Stimulated activated CD8-positive, alpha-beta memory T cell treated with anti-CD3 and anti-CD28 coated beads, Interleukin-4, amount 100 ng/mL, for 48 hours (primary cell): ENCODE measurements around the gene HRH2.
"Not testable (repeated sequence)": the region's sequence is repeated elsewhere in the genome, so short reads cannot be mapped to it uniquely, and the experiment has no call there.

Experiments used
- DNase-seq: peaks from one replicate; pipeline ENCODE4 v3.0.0-alpha.2; 2020

The HRH2 gene

GRCh38 chr5:175718401-175719108 lies 60.7 kb downstream of the HRH2 start:
- peak; percentile 86 for DNase-seq

DNA sequence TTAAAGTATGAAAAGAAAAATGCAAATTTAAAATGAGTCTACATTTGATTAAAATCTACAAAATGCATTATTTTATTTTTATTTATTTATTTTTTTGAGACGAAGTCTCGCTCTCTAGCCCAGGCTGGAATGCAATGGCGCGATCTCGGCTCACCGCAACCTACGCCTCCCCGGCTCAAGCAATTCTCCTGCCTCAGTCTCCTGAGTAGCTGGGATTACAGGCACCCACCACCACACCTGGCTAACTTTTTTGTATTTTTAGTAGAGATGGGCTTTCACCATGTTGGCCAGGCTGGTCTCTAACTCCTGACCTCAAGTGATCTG lies 61.2 kb downstream of the HRH2 start:
- not testable (repeated sequence) for DNase-seq

GRCh38 chr5:175724314-175725275 lies 66.7 kb downstream of the HRH2 start:
- DNase-seq: no peak

- no peak for DNase-seq
These were observed 70.4 kb downstream of the HRH2 start for GRCh38 chr5:175728316-175728715.

GRCh38 chr5:175728885-175729828 lies 71.3 kb downstream of the HRH2 start:
- DNase-seq: no peak

DNA sequence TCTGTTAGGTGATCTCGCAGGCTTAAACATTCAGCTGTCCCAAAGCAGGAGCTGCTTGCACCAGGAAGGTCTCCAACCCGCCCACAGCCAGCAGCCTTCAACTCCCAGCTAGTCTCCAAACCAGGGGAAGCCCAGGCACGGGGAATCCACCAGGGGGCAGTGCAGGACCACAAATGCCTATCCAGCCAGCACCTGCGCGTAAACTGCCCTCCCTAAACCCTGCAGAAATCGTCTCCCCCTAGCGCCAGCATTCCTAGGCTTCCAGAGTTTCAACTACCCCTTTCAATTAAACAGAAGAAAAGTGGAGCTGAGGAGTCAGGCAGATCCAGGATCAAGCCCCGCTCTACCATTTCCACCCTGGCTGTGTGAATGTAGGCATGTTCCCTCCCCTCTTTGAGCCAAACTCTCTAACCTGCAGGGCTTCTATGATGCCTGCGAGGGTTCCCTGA lies 72.0 kb downstream of the HRH2 start:
- peak; percentile 98 for DNase-seq

DNA sequence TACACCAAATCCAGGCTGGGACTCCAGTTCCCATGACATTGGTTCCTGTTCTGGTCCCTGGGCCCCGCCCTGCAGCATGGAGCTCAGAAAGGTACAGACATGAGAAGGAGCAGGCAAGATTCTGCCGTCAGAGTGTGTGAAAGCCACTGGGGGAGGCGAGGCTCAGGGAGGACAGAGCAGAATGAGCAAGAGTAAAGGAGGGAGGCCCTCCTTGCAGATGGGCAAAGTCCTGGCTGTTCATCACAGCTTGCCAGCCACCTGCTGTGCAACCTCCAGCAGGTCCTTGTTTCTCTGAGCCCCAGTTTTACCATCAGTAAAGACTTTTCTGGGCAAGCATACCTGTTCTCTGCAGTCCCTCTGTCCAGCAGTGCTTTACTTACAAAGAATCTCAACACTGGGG lies 73.3 kb downstream of the HRH2 start:
- DNase-seq: no peak

- no peak for DNase-seq
These were observed 74.0 kb downstream of the HRH2 start for GRCh38 chr5:175731756-175732465.

DNA sequence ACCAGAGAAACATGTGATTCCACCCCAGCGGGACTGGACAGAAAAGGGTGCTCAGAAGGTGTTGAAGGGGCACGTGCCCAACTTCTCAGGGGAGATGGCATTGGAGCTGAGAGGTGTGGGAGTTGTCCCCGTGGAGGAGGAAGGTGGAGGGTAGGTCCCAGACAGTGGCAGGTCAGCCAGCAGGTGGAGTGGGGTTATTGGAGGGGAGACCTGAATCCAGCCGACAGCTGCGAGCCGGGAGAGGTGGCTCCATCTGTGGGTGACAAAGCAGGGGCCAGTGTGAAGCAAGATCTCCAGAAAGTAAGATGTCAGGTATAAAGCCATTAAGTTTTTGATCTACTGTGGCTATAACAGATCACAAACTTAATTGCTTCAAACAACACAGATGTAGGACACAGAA lies 75.1 kb downstream of the HRH2 start:
- no peak for DNase-seq

GRCh38 chr5:175734016-175734415 lies 76.1 kb downstream of the HRH2 start:
- no peak for DNase-seq

GRCh38 chr5:175734501-175734900 lies 76.6 kb downstream of the HRH2 start:
- no peak for DNase-seq

GRCh38 chr5:175735701-175736100 lies 77.8 kb downstream of the HRH2 start:
- no peak for DNase-seq

DNA sequence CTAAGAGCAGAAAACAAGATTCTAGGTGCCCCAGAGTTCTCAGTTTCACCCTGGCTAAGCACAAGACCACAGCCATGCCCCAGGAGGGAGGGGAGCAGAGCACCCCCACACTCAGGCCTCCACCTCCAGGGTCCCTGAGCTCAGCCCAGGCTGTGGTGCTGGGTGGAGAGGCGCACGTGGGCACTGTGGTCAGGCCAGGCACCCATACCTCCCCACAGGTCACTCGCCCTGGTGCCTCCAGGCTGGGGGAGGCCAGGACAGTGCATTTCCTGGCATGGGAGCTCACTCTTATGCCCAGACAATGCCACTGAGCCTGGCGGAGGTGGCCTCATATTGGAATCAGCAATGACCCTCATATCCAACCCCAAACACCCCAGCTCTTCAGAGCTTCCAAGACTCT lies 78.8 kb downstream of the HRH2 start:
- DNase-seq: no peak

GRCh38 chr5:175737481-175737880 lies 79.6 kb downstream of the HRH2 start:
- no peak for DNase-seq

GRCh38 chr5:175738126-175738525 lies 80.3 kb downstream of the HRH2 start:
- DNase-seq: no peak

DNA sequence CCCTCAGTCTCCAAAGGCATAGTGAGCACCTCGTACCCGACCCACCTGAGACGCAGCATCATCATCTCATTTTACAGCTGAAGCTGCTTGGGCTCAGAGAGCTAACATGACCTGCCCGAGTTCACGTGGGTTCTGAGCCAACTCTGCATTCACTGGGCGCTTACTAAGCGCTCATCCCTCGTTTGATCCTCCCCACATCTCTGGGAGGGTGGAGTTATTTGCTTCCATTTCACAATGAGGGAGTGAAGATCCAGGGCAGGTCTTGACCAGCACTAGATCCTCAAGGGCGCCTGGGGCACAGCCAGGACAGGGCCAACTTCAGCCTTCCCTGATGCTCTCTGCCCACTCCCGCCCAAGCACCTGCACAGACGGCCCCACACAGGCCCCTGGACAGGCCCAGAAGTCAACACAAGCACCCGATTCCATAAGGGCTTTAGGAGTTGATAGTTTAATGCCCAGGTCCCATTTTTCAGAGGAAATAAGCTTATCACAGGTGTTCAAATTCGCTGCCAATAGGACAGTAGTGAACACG lies 80.8 kb downstream of the HRH2 start:
- DNase-seq: no peak

GRCh38 chr5:175740014-175740413 lies 82.1 kb downstream of the HRH2 start:
- no peak for DNase-seq

GRCh38 chr5:175741556-175741955 lies 83.7 kb downstream of the HRH2 start:
- DNase-seq: no peak

GRCh38 chr5:175742290-175742994 lies 84.6 kb downstream of the HRH2 start:
- DNase-seq: no peak

DNA sequence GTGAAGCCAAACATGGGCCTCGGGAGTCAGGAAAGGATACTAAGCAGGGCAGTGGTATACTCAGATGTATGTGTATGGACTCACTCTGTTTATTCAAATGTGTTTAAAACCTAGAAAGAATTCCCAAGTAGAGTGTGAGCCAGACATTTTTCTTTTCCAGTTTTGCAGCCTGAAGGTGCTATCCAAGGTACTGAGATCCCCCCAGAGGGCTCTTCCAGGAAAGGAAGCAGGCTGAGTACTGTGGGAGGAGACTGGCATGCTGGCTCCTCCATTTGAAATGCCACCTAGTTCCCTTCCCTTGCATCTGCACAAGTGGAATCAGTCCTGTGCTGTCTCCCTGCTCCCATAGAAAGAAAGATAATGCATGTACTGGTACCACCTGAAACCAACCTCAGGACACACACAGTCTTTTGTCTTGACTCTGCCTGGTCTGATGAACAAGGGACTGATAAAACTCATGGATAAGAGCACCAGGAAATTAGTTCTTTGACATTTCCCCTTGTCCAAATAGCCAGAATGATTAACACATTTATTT lies 85.9 kb downstream of the HRH2 start:
- no peak for DNase-seq

DNA sequence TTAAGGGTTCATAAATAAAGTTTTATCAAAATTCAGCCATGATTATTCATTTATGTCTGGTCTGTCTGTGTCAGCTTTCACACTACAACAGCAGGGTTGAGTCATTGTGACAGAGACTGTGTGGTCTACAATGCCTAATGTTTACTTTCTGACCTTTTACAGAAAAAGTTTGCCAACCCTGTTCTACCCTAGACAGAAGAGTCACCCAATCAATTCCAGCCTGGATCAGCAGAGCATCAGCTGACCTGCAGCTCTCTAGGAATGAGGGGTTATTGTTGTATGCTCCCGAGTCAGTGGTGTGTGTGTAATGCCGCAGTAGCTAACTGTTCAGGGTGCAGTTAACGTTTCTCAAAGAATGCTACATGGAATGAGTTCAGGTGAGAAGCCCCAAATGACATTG lies 87.3 kb downstream of the HRH2 start:
- no peak for DNase-seq
